ENCODE results near the gene MYO9B. TPM values are rescaled to one million over a fixed set of nuclear protein-coding genes. Genes with fewer than 3 reads are reported as not detected.

Gene MYO9B
- total and polyA plus RNA-seq, 2 of the 13 experiments (the other 11 are each of a cell fraction or from before 2014, with no cell fraction given), result 18.0 to 18.3 TPM

- Histone ChIP-seq H3K79me2 (ENCODE audit: insufficient read depth, low read length) (no peaks in the 10 kb centered on the region), H3K9me3 (ENCODE audit: low read length) (no peaks in the 10 kb centered on the region), H3K4me3 (replicated peaks in 1 of 3; ENCODE audit: insufficient read depth in 1 of 3, low read depth in 2 of 3, low read length in 3 of 3) (no peak overlapping the region), H3K27me3 (ENCODE audit: control insufficient read depth in 1 of 2, insufficient read depth in 2 of 2, low read length in 2 of 2) (peaks cover 8 to 35% of the 10 kb centered on the region in 2 experiments), H3K4me1 (ENCODE audit: insufficient read depth, low read length) (no peaks in the 10 kb centered on the region), H3K36me3 (replicated peaks in 1 of 2; ENCODE audit: control insufficient read depth in 1 of 2, insufficient read depth in 2 of 2, low read length in 2 of 2) (no peaks in the 10 kb centered on the region), H3K4me2 (ENCODE audit: low read depth, low read length) (no peak overlapping the region), H3K9ac (ENCODE audit: insufficient read depth, low read depth, low read length) (no peak overlapping the region), H2AFZ (ENCODE audit: low read length) (no peak overlapping the region), H3K27ac (ENCODE audit: extremely low read length, insufficient read depth, low read length) (no peak overlapping the region), H4K20me1 (ENCODE audit: insufficient read depth, low read length) (no peaks in the 10 kb centered on the region)
- intact Hi-C loops (cut with micrococcal nuclease; ENCODE audit: unreplicated experiment), result no loop called here
- ChIA-PET CTCF (ENCODE audit: low intra/inter-chr PET ratio, low total read pairs) (no interaction called here), POLR2A (no interaction called here)
- 36% methylated on average over 7 of the region's 7 CpGs for WGBS (ENCODE audit: low lambda C conversion rate)
- no peak; the same call in 1 of the 3 replicates for ATAC-seq
- no peak for DNase-seq (ENCODE audit: low spot score)
- BruUV-seq (replicated peaks), result no TSS peak
- in situ Hi-C loops (cut with HindIII; ENCODE audit: extremely low pct_ligation_motif_present, low pct_unique_long_range_greater_than_20kb), result no loop called here
- TF ChIP-seq ZNF136 (CRISPR knock-in tag; IDR thresholded peaks at IDR 0.05; ENCODE audit: low read depth) (no peak), MAFK (conservative IDR thresholded peaks at IDR 0.05 in 1 of 2, IDR thresholded peaks at IDR 0.05 in 1 of 2; ENCODE audit: low read length in 2 of 2) (no peak), CREBL2 (CRISPR knock-in tag; IDR thresholded peaks at IDR 0.05; ENCODE audit: borderline replicate concordance) (no peak), ZNF501 (CRISPR knock-in tag; IDR thresholded peaks at IDR 0.05) (no peak), NR1H2 (CRISPR knock-in tag; IDR thresholded peaks at IDR 0.05; ENCODE audit: borderline replicate concordance, low read depth) (no peak), BCL6 (CRISPR knock-in tag; IDR thresholded peaks at IDR 0.05) (no peak), NR2F2 (IDR thresholded peaks at IDR 0.05; ENCODE audit: borderline replicate concordance, low read depth) (no peak)
- TF ChIP-seq, protein P1, sequence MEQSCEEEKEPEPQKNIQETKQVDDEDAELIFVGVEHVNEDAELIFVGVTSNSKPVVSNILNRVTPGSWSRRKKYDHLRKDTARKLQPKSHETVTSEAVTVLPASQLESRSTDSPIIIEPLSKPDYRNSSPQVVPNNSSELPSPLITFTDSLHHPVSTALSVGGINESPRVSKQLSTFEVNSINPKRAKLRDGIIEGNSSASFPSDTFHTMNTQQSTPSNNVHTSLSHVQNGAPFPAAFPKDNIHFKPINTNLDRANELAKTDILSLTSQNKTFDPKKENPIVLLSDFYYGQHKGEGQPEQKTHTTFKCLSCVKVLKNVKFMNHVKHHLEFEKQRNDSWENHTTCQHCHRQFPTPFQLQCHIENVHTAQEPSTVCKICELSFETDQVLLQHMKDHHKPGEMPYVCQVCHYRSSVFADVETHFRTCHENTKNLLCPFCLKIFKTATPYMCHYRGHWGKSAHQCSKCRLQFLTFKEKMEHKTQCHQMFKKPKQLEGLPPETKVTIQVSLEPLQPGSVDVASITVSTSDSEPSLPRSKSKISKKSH (CRISPR knock-in tag; IDR thresholded peaks at IDR 0.05; ENCODE audit: borderline replicate concordance), result no peak
- TF ChIP-seq, protein P2, sequence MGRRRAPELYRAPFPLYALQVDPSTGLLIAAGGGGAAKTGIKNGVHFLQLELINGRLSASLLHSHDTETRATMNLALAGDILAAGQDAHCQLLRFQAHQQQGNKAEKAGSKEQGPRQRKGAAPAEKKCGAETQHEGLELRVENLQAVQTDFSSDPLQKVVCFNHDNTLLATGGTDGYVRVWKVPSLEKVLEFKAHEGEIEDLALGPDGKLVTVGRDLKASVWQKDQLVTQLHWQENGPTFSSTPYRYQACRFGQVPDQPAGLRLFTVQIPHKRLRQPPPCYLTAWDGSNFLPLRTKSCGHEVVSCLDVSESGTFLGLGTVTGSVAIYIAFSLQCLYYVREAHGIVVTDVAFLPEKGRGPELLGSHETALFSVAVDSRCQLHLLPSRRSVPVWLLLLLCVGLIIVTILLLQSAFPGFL (CRISPR knock-in tag; IDR thresholded peaks at IDR 0.05), result no peak
- no peak for FAIRE-seq
Measured at GRCh38 chr19:17027535-17027975, 48.0 kb upstream of the MYO9B start.
